Right lobe of liver (tissue), 6 donors: ENCODE data around the gene DNAH17. TPM values are rescaled to one million over a fixed set of nuclear protein-coding genes. Genes with fewer than 3 reads are reported as not detected.

Experiments used
- ATAC-seq, 4 donors: fragments of 200-7000 bp; cut with Tn5 transposase; one replicate each; pipeline ENCODE4 v1.9.1; 2020; ENCODE audit warnings: mild to moderate bottlenecking in 4 of 4, moderate library complexity in 4 of 4
- DNase-seq, 3 donors: peaks; one replicate each; pipeline ENCODE4 v3.0.0-alpha.2; 2020
- H3K27ac ChIP-seq, 3 donors: fragments of 200-600 bp; one replicate each; pipeline ENCODE4 v1.8.0; 2022
- H3K27me3 ChIP-seq, 2 donors: fragments of 200-600 bp; one replicate each; pipeline ENCODE4 v1.8.0; 2022
- H3K36me3 ChIP-seq, 4 donors: fragments of 200-600 bp; sonication (generic) in 1 of 4; one replicate each; pipeline versions ENCODE4 v1.5.1 to v1.8.0; 2017 to 2022; ENCODE audit warnings: control low read depth in 1 of 4
- H3K4me1 ChIP-seq, 4 donors: fragments of 200-600 bp; sonication (generic) in 1 of 4; one replicate each; pipeline versions ENCODE4 v1.5.1 to v1.8.0; 2017 to 2022; ENCODE audit warnings: control low read depth in 1 of 4
- H3K4me3 ChIP-seq, 3 donors: fragments of 200-600 bp; one replicate each; pipeline ENCODE4 v1.8.0; 2022
- H3K9me3 ChIP-seq, 4 donors: fragments of 200-600 bp; sonication (generic) in 1 of 4; one replicate each; pipeline versions ENCODE4 v1.5.1 to v1.8.0; 2017 to 2022; ENCODE audit warnings: control low read depth in 1 of 4
- POLR2A ChIP-seq: fragments of 450-650 bp; IDR thresholded peaks from one replicate; pipeline ENCODE4 v1.6.1; 2017; ENCODE audit warnings: antibody characterized with exemption, mild to moderate bottlenecking
- WGBS: methylation state at CpG from one replicate; pipeline ENCODE4 v1.1.6; 2018; ENCODE audit warnings: low coverage, low lambda C conversion rate; ENCODE audit not compliant: insufficient coverage; ENCODE audit errors: missing lambda C conversion rate; 5-methylcytosine and 5-hydroxymethylcytosine counted together
- intact Hi-C, 2 donors: fragments of 100-400 bp; cut with DNase I; formaldehyde crosslinking; loops; one replicate each; pipeline versions ENCODE4 v1.11.2 to v1.14.1; 2022
- total RNA-seq, 6 experiments: library from RNA; depleted of rRNA in 2 of 6; stranded (reverse); fragments of >200 nt in 2 of 6; fragmentation: NEBNext Ultra II Directional in 3 of 6; extraction: Animal tissue kit (Norgen Biotek cat#: 25700) in 3 of 6; gene quantifications; one replicate each; pipeline versions ENCODE4 v1.1.0 to v1.2.4, GENCODE V29; 2016 to 2023
- TF ChIP-seq, protein P1 (sequence below), 4 donors: fragments of 200-600 bp in 3 of 4; fragments of 450-650 bp in 1 of 4; IDR thresholded peaks; one replicate each; pipeline versions ENCODE4 v1.5.1 to v1.8.0; 2016 to 2022; ENCODE audit warnings: antibody characterized with exemption in 4 of 4, mild to moderate bottlenecking in 2 of 4
- donor health status: DM: no; HTN: yes; CAD: no.
- donor health status: DM: no; HTN: no; CAD: no.
- donor health status: DM: no; HTN: no; CAD: no.
- donor health status: DM: no; HTN: yes; CAD: no.
- donor health status: DM: no; HTN: yes; CAD: no.

The DNAH17 gene
- total RNA-seq, 6 experiments from 2014 or later = 0.04 TPM; not detected in 5

DNA sequence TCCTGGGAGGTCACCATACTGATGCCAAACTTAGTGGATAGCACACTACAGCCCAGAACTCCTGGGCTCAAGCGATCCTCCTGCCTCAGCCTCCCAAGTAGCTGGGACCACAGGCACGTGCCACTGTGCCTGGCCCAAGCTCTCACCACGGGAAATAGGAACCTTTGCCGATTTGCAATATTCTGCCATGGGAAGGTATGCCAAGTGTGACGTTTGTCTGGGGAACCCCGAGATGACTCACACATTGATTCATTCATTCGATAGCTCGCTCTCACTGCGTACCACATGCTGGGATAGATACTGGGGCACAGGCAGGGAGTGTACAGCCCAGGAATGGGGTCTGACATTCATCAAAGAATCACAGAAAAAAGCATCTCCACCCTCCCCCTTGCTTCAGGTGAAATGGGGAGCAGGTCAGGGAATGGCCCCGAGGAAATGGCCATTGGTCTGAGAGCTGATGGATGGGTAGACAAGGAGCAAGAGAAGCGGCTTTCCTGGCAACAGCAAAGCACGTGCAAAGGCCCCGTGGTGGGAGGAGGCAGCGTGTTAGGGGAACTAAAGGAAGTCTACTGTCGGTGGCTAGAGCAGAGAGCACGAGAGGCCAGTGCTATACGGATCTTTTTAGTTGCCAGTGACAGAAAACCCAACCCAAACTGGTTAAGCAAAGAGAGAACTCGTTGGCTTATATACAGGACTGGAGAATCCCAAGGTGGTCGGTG lies 44.1 kb downstream of the DNAH17 start:
- WGBS = 66% methylated on average over 16 of the region's 19 CpGs
- intact Hi-C loops = no loop called here

DNA sequence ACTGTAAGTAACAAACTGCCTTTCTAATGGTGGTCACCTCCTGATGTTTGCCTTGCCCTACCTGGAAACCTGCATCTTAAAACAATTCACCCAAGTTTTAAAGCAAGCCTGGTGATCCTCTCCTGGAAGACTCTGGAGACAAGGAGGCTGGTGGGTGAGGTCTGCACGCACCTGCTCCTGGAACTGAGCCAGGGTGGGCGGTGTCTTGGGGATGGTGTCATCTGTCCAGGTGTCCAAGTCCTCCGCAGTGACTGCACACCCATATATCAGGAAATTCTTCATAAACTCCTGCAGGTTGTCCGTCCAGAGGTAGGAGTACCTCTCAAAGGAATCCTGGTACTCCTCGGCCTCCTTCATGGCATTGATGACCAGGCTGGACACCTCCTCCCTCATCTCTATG lies 44.9 kb downstream of the DNAH17 start:
- H3K27me3 ChIP-seq = no peaks in the 10 kb centered on the region
- 67% methylated on average over 4 of the region's 5 CpGs for WGBS
- no peaks in the 10 kb centered on the region for H3K36me3 ChIP-seq
- H3K9me3 ChIP-seq = no peaks in the 10 kb centered on the region
- no peak for ATAC-seq
- TF ChIP-seq, protein P1, sequence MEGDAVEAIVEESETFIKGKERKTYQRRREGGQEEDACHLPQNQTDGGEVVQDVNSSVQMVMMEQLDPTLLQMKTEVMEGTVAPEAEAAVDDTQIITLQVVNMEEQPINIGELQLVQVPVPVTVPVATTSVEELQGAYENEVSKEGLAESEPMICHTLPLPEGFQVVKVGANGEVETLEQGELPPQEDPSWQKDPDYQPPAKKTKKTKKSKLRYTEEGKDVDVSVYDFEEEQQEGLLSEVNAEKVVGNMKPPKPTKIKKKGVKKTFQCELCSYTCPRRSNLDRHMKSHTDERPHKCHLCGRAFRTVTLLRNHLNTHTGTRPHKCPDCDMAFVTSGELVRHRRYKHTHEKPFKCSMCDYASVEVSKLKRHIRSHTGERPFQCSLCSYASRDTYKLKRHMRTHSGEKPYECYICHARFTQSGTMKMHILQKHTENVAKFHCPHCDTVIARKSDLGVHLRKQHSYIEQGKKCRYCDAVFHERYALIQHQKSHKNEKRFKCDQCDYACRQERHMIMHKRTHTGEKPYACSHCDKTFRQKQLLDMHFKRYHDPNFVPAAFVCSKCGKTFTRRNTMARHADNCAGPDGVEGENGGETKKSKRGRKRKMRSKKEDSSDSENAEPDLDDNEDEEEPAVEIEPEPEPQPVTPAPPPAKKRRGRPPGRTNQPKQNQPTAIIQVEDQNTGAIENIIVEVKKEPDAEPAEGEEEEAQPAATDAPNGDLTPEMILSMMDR (IDR thresholded peaks at IDR 0.05) = no peak
- no peak for TF ChIP-seq POLR2A
- no peak overlapping the region for H3K4me3 ChIP-seq
- no peak overlapping the region for H3K27ac ChIP-seq
- intact Hi-C loops = no loop called here
- no peaks in the 10 kb centered on the region for H3K4me1 ChIP-seq
- DNase-seq = no peak

More for the DNA sequence above, 44.1 kb downstream of the DNAH17 start:
- H3K36me3 ChIP-seq = no peaks in the 10 kb centered on the region
- no peaks in the 10 kb centered on the region for H3K4me1 ChIP-seq
- DNase-seq (no peak), ATAC-seq (no peak)
- no peaks in the 10 kb centered on the region for H3K9me3 ChIP-seq
- no peak overlapping the region for H3K4me3 ChIP-seq
- H3K27ac ChIP-seq = no peak overlapping the region
- H3K27me3 ChIP-seq = no peaks in the 10 kb centered on the region
- TF ChIP-seq, protein P1 (IDR thresholded peaks at IDR 0.05) = no peak
- TF ChIP-seq POLR2A = no peak

DNA sequence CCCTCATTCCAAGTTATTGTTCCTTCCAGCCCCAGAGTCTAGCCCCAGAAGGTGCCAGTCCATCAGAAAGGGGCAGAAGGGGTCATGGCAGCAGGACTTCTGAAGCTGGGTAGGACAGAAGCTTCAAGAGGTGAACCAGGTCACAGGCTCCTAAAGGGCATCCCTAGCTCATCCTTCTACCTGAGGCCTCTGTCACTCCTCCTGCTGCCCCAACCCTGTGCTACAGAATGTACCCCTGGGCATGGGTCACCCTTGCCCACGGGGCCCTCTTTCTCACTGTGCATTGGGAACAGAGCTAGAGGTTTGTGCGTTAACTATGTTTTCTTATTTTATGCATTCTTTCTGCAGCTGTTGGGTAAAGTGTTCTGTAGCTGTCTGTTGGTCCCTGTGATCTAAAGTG lies 46.5 kb downstream of the DNAH17 start:
- ATAC-seq = no peak

DNA sequence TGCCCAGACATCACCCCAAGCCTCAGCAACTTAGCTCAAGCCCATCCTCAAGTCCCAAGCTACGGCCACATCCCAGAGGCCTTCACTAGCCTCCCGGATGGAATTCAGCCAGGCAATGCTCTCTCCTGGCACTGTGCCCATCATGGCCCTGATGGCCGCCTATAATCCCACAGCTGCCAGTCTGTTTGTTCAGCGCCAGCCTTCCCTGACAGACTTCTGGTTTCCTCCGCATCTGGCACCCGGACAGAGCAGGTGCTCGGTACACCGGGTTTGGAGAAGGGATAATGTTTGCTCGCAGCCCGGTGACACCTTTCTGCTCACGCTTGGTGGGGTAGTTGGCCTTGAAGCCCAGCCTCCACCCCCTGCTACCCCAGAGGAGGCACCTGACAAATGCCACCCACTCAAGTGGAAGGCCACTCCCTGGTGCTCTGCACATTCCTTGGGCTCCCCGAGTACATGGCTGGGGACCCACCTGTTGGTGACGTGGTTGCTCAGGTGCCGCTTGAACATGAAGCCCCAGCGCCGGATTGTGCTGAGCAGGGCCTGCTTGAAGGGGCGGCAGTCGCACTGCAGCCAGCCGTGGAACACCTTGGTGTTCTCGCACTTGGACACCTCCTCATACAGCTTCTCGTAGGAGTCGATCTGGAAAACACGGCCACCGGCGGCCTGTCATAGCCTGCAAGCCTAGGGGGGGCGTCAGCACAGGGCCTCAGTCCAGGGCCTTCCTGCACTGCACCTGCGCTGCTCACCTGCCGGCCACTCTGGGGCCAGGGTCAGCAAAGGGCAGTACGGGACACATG lies 47.1 kb downstream of the DNAH17 start:
- peak in 1 of 4 donors; percentile 7 for ATAC-seq
- TF ChIP-seq POLR2A = no peak
- TF ChIP-seq, protein P1 (IDR thresholded peaks at IDR 0.05) = no peak
- Histone ChIP-seq H3K4me1 (no peaks in the 10 kb centered on the region), H3K4me3 (no peak overlapping the region), H3K36me3 (no peaks in the 10 kb centered on the region), H3K27me3 (no peaks in the 10 kb centered on the region), H3K27ac (no peak overlapping the region), H3K9me3 (no peaks in the 10 kb centered on the region)
- no peak for DNase-seq
- intact Hi-C loops = no loop called here
- WGBS = 90% methylated on average over 2 of the region's 29 CpGs

More for the DNA sequence above, 46.5 kb downstream of the DNAH17 start:
- 58% methylated on average over 2 of the region's 2 CpGs for WGBS
- H3K27ac ChIP-seq = no peak overlapping the region
- no peaks in the 10 kb centered on the region for H3K4me1 ChIP-seq
- no peak for DNase-seq
- no peaks in the 10 kb centered on the region for H3K36me3 ChIP-seq
- TF ChIP-seq, protein P1 (IDR thresholded peaks at IDR 0.05) = no peak
- no peak for TF ChIP-seq POLR2A
- H3K27me3 ChIP-seq = no peaks in the 10 kb centered on the region
- intact Hi-C loops = no loop called here
- no peak overlapping the region for H3K4me3 ChIP-seq
- no peaks in the 10 kb centered on the region for H3K9me3 ChIP-seq
